Measurements from ENCODE around the gene MAB21L4. TPM values are rescaled to one million over a fixed set of nuclear protein-coding genes. Genes with fewer than 3 reads are reported as not detected.

MAB21L4 gene
- total and polyA plus RNA-seq, 8 donors, result 0.14 to 2.0 (median 1.1) TPM

- no peak overlapping the region for H3K4me3 ChIP-seq
- no peak for FAIRE-seq
- intact Hi-C loops (cut with DNase I), result no loop called here
- WGBS, 2 donors, result 24 to 32% methylated on average over 9 of the region's 9 CpGs
- ATAC-seq, result peak; percentile 83 to 96 (median 94)
- H3K9me3 ChIP-seq, result no peaks in the 10 kb centered on the region
- H3K27ac ChIP-seq, result no peak overlapping the region
- TF ChIP-seq CTCF (IDR thresholded peaks at IDR 0.05), result peak in 3 of 4 donors; percentile 15 to 59 (median 49)
- H3K27me3 ChIP-seq, result no peaks in the 10 kb centered on the region
- H3K4me1 ChIP-seq, result no peaks in the 10 kb centered on the region
- no peaks in the 10 kb centered on the region for H3K36me3 ChIP-seq
- peak; percentile 67 to 82 (median 70) for DNase-seq
Observed at GRCh38 chr2:240840435-240841060, 55.4 kb downstream of the MAB21L4 start.

DNA sequence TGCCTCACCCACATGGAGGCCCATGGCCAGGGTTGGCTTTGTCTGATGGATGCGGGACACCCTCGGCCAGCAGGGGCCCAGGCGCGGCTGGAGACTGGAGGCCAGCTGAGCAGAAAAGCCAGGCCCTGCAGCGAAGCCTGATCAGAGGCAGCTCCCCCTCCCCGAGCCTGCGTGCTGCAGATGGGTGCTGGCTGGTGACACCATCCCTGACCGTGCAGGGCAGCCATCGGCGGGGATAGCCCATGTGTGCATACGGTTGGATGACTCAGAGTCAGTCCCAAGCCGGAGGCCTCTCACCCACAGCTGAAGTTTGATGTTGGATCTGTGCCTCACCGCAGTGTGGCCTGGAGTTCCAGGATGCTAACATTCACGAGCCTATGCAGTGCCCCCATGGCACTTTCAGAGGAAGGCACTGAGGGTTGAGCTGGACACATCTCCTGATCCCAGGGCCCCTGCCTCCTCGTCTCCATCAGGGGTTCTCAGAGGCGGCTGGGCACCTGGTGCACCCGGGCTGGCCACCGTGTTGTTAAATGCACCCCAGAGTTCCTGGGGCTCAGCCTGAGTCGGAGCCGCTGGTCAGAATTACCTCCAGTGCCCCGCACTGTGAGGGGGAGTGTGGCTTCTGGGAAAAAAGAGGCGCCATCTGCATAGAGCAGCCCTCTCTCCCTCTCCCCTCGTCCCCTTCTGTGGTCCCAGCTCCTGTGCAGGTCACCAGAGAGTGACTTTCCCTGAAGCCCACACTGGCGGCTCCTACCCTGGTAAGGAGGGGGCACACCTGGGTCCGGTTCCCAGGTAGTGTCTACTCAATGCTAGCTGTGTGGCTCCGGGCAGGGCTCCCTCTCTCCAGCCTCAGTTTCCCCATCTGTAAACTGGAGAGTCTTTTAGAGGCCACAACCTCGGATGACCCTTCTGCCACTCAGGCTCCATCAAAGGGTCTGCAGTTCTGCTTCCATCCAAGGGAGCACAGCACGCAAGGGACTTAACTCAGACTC lies 56.5 kb downstream of the MAB21L4 start:
- FAIRE-seq (no peak), DNase-seq (peak in 1 of 6 donors; percentile 65), ATAC-seq (no peak)
- TF ChIP-seq CTCF (IDR thresholded peaks at IDR 0.05), result no peak
- Histone ChIP-seq H3K36me3 (no peaks in the 10 kb centered on the region), H3K4me1 (no peaks in the 10 kb centered on the region), H3K27me3 (no peaks in the 10 kb centered on the region), H3K9me3 (no peaks in the 10 kb centered on the region), H3K27ac (no peak overlapping the region), H3K4me3 (no peak overlapping the region)
- intact Hi-C loops (cut with DNase I), result no loop called here
- WGBS, 2 donors, result 76 to 85% methylated on average over 28 of the region's 28 CpGs

DNA sequence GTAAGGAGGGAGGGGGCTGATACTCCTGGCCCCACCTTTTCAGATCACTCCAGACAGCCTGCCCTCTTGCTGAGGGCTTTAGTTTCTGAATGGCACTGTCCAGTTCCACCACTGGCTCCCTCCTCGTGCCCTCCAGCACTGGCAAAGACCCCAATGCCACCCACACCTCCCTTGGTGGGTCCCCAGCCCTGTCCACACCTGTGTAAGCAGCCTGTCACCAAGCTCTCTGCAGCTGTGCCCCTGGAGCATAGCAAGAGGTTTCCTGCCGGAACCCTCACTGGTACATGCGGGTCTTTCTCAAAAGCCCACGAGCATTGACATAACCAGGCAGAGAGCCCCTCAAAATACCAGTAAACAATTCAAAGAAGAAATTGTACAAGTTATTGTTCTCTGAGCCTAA lies 58.3 kb downstream of the MAB21L4 start:
- DNase-seq, result no peak
- Histone ChIP-seq H3K27me3 (no peaks in the 10 kb centered on the region), H3K4me3 (no peak overlapping the region), H3K4me1 (no peaks in the 10 kb centered on the region), H3K27ac (no peak overlapping the region), H3K36me3 (no peaks in the 10 kb centered on the region), H3K9me3 (no peaks in the 10 kb centered on the region)
- no peak for FAIRE-seq
- TF ChIP-seq CTCF (IDR thresholded peaks at IDR 0.05), result no peak
- 68% methylated on average over 4 of the region's 4 CpGs for WGBS, 2 donors
- ATAC-seq, result no peak
- intact Hi-C loops (cut with DNase I), result no loop called here

- Histone ChIP-seq H3K27me3 (no peaks in the 10 kb centered on the region), H3K4me3 (no peak overlapping the region), H3K9me3 (no peaks in the 10 kb centered on the region), H3K27ac (no peak overlapping the region), H3K4me1 (peaks cover under 1 to 1% (median under 1%) of the 10 kb centered on the region in 3 donors), H3K36me3 (no peaks in the 10 kb centered on the region)
- intact Hi-C loops (cut with DNase I), result no loop called here
- FAIRE-seq (no peak), DNase-seq (peak in 2 of 6 donors; percentile 60 to 76), ATAC-seq (peak in 1 of 4 donors; percentile 18)
- WGBS, 2 donors, result 74 to 75% methylated on average over 17 of the region's 17 CpGs
- no peak for TF ChIP-seq CTCF (IDR thresholded peaks at IDR 0.05)
Observed at GRCh38 chr2:240836781-240837467, 59.0 kb downstream of the MAB21L4 start.

Other genes starting within 250 kb of the MAB21L4 start
- 100 to 1,000 TPM in 4 of 6 donors, 10 to 100 TPM in 2; 54.2 to 240 (median 132) TPM for gene AQP12B, start 213.3 kb downstream of the MAB21L4 start, total RNA-seq
- 100 to 1,000 TPM; 158 to 217 TPM for gene AQP12B, start 213.3 kb downstream of the MAB21L4 start, polyA plus RNA-seq
- 100 to 1,000 TPM in 4 of 6 donors, 10 to 100 TPM in 2; 46.6 to 163 (median 104) TPM for gene AQP12A, start 204.3 kb downstream of the MAB21L4 start, total RNA-seq
- gene AQP12A, start 204.3 kb downstream of the MAB21L4 start, polyA plus RNA-seq, result 100 to 1,000 TPM; 284 to 744 TPM
- gene KIF1A, start 75.9 kb downstream of the MAB21L4 start, total RNA-seq, result 10 to 100 TPM; 46.4 to 76.0 (median 64.6) TPM
- gene KIF1A, start 75.9 kb downstream of the MAB21L4 start, polyA plus RNA-seq, result 10 to 100 TPM; 32.4 to 62.9 TPM
- under 1 TPM in 1 of 6 donors, not detected in 5; 0.76 TPM for gene AGXT, start 27.3 kb downstream of the MAB21L4 start, total RNA-seq
- under 1 TPM; 0.07 to 0.08 TPM for gene AGXT, start 27.3 kb downstream of the MAB21L4 start, polyA plus RNA-seq
- gene CROCC2, start 10.2 kb upstream of the MAB21L4 start, total RNA-seq, result under 1 TPM in 1 of 6 donors, not detected in 5; 0.04 TPM
- gene CROCC2, start 10.2 kb upstream of the MAB21L4 start, polyA plus RNA-seq, result under 1 TPM; 0.04 to 0.05 TPM
- gene SNED1, start 102.5 kb upstream of the MAB21L4 start, total RNA-seq, result 10 to 100 TPM in 2 of 6 donors, 1 to 10 TPM in 4; 6.6 to 19.2 (median 9.6) TPM
- 10 to 100 TPM; 12.9 to 13.2 TPM for gene SNED1, start 102.5 kb upstream of the MAB21L4 start, polyA plus RNA-seq
- gene MTERF4, start 206.1 kb upstream of the MAB21L4 start, total RNA-seq, result 10 to 100 TPM; 14.0 to 22.9 (median 14.8) TPM
- gene MTERF4, start 206.1 kb upstream of the MAB21L4 start, polyA plus RNA-seq, result 10 to 100 TPM; 22.4 to 36.8 TPM

Measured in pancreas (tissue), 10 donors.